ENCODE measurements around the gene RAB12. TPM values are rescaled to one million over a fixed set of nuclear protein-coding genes. Genes with fewer than 3 reads are reported as not detected.

RAB12 gene
- total RNA-seq, 4 donors from 2014 or later = 36.3 to 60.9 (median 49.8) TPM

Other genes with a start within 250 kb of the RAB12 start
- gene MTCL1, start 96.1 kb downstream of the RAB12 start, total RNA-seq = 1 to 10 TPM; 2.0 to 3.2 (median 2.5) TPM